NCI-H146 treated with DMSO at 0.1 percent for 48 hours (cell line): ENCODE measurements around the gene TMEM272.

Source experiments
- DNase-seq: peaks from one replicate; lab custom pipeline; 2025; ENCODE audit not compliant: unreplicated experiment; lab: John Stamatoyannopoulos, UW

The TMEM272 gene

DNA sequence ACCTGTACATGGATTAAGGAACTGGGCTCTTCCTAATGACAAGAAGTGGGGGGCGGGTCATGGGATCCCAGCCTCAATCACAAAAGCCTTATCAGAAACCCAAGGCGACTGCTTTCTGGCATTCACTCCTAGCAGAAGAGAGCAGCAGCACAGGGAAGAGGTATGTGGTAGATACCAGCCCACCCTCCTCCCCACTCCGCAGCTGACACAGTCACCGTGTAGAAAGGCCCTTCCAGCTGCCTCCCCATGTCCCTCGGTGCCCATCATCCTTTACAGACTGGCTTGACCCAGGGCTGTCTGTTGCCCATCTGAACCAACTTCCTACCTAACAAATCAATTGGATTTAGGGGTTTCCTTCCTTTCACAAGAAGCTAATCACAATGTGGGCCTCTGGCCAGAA is 37.9 kb downstream of the TMEM272 start:
- no peak for DNase-seq

DNA sequence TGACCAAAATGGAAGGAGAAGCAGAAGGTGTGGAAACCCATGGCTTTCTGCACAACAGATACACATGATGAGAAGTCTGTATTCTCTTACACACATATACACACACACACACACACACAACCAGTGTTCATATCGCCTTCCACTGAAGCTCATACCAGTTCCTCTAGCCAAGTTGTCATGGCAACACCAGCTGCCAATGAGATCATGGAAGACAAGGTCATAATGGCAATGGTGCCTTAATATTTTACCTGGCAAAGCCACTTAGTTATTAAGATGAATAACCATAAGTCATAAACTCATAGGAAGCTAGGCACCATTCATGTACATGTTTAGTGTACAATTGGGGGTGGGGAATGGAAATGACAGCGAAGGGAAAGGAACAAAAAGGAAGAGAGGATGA is 38.4 kb downstream of the TMEM272 start:
- no peak for DNase-seq

DNA sequence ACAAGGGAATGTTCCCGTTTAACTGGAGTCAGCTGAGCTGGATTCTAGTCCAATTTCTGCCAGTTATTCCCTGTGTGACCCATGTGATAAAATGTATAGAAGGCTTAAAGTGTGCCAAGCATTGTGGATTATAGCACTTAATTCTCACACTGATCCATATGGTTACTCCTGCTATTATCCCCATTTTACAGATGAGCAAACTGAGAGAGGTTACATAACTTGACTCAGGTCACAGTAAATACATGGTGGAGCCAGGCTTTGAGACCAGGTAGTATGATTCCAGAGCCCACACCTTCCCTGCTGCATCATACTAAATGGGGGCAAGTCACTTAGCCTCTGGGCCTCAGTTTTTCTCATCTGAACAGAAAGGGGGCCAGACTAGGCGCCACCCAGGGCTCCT is 39.1 kb downstream of the TMEM272 start:
- DNase-seq = no peak

DNA sequence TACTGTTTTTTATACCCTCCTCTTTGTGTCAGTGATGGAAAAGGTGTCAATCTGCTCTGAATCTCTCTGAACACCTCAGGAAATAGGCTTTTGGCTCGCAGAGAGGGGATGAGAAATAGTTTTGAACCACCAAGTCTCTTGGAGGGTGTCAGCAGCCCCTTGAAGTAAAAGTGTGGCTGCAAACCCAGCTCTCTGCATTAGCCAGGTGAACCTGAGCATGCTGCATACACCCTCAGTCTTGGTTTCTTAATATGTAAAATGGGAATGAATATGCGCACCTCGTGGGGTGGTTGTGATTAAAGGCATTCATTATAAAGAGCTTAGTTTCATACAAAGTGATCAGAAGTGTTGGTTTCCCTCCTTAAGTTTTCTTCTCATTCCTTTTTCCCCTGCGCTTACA is 39.7 kb downstream of the TMEM272 start:
- no peak for DNase-seq

DNA sequence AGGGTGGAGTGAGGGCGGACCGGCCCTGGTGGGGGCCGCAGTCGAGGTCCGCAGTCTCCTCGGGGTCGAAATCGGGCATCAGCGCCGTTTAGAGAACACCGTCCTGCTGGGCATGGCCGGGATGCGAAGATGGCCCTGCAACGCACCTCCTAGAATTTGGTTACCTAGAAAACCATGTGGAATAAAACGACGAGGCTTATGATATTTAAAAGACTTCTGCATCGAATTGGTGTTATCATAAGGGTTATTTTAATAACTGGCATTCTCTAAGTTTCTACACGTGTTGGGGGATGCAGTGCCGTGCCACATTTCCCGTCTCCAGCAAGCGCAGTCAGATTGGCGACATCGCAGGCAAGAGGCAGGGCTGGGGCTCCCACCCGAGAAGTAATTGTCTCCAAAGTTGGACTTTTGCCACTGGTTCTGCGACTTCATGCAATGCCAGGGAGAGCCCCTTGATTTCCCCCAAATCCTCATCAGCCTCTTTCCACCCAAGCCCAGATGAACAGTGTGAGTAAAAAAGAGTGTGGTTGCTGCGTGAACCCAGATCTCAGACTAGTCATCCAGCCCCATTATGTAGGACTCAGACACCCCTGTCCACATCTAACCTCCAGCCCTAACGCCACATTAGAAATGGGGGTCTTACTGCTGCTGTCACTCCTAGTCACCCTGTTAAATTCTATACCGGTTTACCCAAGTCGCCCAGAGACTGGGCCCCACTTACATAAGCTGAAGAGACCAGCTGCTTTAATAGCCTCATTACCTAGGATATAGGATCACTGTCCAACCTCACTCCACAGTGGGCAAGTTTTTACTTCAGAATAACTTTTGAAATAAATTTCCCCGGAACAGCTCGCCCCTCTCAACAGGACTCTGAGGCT is 40.4 kb downstream of the TMEM272 start:
- peak; percentile 61 for DNase-seq

DNA sequence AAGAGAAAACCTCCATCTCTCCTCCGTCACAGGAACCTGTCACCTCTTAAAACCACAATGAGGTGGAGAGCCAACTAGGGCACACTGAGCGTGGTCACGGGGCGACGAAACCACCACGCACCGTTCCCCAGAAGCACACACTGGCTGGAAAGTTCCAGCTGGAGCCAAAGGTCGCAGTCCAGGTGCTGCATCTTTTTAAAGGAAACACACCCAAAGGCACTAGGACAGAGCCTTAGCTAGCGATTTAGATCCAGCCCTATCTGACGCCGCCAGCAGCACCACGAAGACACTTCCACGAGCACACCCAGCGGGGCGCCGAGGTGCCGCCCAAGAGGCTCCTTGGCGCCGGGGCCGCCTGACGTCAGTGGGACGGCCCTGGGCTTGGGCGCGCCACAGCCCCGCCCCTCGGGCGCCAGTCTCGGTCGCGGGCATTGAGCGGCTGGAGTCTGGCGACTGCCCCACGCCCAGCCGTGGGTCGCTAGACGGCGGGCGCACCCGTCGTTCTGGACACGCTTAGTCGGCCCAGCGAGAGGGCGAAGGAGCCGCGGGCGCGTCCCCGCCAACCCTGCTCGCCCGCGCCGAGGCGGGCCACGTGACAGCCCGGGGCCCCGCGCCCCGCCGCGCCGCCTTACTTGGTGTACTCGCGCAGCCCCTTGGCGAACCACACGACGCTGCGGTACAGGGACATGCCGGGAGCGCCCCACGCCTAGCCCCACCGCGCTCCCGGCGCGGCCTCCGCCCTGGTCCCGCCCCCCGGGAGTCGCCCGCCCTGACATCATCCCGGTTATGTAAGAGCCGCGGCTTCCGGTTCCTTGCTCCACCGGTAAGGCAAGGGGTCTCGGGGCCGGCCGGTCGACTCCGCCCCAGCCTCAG is 41.3 kb downstream of the TMEM272 start, which contains the start of gene DHRS12:
Gene DHRS12, minus strand, starts transcription at position 742 of the 873 bp plus-strand sequence. CDS start 4,504 bp downstream, outside the sequence.
- peak; percentile 61 for DNase-seq

DNA sequence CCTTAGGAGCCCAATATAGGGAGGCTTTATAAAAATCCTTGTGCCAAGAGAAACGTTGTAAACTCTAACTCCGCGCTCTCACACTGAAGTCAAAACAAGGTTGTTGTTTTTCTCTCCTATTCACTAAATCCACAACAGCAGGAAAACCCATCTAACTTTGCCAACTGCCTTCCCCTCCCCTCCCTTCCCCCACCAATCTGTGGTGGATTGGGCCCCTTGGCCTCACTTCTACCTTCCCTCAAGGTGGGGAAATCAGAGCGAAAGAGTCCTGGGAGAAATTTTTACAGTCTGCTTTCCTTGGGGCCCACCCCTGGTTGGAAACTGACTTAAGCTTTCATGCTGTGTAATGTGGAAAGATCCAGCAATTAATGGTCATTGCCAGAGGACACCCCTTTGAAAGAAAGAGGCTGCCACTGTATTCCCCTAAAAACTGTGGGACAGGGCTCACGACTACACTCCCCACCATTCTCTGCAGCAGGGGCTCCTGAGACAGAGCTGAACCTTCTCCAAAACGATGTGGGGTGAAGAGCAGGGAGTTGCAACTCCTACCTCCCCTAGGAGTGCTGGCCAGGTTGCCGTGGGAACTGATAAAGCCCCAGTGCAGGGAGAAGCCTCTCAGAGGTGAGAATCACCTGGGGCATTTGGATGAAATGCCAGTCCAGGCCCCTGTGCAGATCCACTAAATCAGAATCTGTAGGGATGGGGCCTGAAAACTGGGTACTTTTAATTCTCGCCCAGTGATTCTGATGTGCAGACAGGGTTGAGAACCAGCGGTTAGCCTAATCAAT is 42.2 kb downstream of the TMEM272 start:
- DNase-seq = no peak

DNA sequence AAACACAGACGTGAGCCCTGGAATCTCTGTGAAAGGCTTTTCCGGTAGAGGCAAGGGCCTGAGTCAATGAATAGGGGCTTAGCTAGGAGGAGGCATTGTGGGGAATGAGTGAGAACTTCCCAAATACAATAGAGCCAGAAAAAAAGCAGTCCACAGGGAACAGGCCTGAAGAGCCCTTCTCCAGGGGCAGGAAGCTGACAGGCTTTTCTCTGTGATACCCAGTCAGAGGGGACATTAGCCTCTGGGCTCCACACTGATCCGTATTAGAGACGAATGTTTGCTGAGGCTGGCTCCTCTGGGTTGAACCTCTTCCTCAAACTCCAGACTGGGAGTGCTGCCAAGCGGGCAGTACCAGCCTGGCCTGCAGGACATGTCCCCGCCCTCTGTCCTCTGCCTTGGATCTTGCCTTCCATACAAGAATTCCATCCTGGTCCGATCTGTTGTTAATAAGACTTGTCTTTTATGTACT is 43.3 kb downstream of the TMEM272 start:
- no peak for DNase-seq

DNA sequence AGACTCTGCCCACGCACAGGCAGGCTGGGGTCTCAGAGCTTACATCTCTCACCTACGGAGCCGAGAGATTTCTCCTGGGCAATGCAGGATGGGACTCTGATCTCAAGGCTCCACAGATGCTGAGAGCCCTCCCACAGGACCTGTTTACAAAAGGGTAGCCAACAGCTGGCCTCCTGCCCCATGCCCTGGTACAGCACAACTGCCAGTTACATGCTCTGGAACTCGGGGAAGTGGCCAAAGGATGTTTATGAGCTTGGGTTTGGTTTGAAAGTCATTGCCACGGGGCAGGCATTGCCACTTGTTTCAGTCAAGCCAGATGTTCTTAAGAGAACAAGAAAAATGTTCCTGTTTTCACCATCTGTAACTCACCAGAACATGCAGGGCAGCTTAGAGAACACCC is 44.5 kb downstream of the TMEM272 start:
- no peak for DNase-seq

DNA sequence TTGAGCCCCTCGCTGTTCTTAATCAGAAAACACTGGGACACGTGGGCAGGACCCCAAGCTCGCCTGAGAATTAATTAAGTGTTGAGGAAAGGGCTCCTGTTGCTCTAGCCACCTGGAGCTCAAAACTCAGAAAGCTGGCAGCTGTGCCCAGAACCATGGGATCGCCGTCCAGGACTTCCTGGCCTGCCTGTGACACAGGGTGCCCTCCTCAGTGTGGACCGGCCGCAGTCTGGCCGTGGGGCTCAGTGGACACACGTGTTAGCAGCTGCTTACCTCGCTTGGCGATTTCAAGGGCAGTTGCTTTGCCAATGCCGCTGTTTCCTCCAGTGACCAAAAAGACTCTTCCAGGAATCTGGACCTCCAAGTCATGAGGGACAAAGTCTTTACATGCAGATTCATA is 45.7 kb downstream of the TMEM272 start:
- DNase-seq = no peak

DNA sequence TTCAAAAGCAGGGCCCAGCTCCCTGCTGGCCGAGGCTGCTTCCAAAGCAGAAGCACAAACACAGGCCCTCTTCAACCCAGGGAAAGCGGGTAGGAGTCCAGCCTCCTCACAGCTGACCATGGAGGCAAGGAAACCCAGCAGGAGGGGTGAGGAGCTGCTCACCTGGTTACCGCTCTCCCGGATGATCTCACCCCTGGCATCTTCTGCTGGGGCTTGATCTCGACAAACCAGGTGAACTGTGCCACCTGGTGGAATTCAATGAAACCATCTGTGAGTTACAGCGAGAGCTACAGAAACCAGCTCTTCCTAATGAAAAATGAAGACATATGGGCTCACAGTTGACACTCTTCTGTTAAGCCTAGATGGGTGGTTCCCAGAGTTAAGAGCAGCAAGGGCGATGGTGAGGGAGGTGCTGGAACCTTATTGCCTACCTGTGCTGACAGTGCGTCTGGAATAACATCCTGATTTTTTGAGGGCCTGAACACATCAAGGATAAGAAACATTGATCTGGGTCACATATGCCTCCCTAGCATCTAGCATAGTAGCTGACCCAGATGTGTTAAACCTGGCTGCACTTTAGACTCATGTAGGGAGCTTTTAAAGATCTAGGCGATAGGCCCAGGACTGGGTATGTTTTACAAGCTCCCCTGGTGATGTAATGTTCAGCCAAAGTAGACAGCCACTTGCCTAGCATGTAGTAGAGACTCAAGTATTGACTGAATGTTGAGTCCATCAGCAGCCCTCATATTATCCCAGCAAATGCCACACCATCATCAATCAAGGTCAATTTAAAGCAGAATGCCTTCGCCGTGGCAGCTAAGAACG is 47.1 kb downstream of the TMEM272 start:
- DNase-seq = peak; percentile 68

DNA sequence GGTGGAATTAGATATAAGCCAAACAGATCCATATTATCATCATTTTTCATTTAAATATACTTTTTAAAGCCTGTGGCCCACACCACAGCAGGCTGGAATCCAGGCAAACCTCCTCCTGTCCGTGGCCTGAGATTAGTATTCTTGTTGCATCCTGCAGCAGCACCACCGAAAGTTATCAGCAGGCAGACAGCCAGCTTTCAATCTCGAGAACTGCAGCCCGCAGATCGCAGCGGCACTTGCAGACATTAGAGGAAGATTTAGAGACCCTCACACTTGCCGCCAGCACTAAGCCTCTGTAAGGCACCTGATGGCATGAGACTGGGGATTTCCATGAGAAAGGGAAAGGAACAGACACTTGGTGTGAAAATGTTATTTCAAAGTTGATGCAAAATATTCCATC is 48.4 kb downstream of the TMEM272 start:
- DNase-seq = no peak

DNA sequence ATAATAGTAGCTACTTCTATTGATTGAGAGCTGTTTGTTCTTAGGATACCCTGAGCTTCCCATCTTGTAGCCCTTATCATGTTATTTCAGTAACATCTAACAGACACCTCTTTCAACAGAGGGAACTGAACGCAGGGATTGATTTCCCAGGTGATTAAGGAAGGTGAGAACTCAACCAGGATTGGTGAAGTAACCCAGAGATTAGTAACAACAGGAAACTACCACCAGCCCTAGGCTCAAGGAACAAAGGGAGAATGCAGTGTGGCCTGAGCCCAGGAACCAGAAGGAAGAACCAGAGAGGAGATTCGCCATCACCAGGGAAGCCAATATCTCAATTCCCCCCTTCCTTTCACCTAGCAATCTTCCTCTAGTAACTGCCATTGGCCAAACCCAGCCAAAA is 49.6 kb downstream of the TMEM272 start:
- no peak for DNase-seq

DNA sequence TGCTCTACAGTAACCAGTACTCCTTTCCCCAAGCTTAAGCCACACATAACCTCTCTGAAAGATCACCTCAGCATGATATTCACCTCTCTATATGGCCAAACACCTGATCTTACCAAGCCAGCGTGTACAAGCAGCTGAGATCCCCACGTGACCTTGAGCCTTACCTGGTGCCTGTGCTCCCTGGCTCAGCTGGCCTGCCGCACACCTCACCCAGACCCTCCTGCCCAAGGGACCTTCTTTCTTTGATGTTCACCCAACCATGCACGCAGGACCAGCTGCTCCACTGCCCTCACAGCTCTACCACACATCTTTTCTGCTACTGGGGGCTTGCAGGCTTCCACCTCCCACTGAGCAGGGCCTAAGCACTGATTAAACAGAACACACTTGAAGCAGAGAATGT is 50.0 kb downstream of the TMEM272 start:
- peak; percentile 59 for DNase-seq

DNA sequence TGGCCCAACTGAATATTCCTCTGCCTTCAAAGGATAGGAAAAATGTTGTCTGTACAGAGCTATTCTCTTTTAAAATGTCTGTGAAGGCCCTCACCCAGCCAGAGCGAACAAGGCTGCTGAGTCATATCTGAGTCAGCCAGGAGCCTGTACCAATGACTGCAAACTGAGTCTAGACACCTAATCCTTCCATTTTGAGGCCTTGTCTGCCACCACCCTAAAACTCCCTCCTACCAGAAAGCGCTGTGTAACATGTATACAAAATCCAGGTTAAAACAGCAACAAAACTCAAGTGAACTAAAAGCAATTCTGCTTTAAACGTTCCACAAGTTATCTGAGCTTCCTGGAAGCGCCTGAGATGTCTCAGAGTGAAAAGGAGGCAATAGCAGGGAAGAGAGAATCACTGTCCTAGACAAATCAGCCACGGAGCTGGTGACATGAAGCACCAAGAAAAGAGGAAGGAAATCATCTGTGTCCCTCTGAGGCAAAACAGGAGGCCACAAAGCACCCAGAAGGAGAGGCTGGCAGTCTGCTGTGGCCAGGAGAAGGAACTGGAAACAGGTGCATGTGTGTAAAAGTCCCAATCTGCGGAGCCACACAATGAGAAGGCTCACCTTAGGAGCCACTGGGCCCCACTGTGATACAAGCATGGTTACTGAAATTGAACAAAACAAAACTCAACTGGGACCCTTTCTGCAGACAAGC is 51.3 kb downstream of the TMEM272 start:
- no peak for DNase-seq

DNA sequence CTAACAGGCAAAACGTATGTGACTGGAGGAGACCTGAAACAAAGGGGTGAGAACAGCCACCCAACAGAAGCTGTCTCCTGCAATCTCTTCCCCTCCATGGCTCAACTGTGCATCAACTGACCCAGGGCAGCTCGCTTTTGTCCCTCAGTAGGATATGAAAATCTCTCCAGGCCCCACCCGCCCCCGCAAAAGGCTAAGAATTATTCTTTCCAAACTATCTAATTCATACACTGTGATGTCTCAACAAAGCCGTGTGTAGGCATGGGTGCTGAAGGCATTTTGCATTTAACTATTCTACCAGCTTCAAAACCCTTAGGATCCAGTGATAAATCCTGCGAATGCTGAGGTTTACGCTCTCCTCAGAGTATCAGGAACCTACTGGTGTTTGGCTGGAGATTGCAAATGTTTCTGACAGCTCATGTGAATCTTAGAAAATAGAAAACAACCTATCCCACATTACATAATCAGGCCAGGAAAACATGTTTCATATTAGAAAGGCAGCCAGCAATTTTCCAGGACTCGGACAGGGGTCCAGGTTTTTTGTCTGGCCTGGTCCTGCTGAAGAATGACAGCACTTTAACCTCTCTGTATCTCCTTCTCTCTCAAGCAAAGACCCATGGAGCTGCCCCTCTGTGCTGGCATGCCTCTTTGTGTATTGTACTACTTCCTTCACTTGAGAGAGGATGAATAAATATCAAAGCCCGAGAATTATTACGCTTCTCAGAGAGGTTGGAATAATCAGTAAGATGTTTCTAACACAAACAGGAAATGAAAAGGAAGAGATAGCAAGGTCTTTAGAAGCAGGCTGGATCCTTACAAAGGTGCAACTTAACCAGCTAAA is 58.3 kb downstream of the TMEM272 start:
- DNase-seq = no peak

DNA sequence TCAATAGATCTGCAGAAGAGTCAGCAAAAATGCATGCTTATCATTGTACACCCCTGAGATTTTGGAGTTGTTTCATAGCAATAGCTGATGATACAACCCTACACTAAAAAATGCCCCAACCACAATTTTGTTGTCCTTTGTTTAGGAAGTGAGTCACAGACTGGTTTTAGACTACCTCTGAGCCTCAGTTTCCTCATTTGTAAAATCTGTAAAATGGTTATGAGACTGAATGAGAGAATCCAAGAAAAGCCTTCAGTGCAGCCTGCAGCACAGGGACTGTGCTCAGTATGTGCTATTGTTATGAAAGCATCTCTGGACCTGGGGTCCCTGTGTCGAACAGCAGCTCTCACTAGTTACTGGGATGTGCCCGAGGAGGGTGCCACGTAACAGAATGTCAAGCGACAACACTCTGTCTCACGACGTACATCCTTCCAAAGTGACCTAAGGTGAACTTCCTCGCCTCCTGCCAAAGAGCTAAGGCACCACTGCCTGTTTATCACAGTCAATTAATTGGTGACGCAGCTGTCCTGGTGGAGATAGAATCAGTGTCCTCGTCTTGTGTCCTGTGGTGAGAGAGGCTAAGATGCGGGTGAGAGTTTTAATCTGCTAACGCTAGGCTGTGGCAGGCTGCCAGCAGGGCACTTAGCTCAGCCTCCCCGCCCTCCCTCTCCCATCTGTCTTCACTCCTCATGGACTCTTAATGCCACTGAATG is 59.1 kb downstream of the TMEM272 start:
- peak; percentile 57 for DNase-seq

DNA sequence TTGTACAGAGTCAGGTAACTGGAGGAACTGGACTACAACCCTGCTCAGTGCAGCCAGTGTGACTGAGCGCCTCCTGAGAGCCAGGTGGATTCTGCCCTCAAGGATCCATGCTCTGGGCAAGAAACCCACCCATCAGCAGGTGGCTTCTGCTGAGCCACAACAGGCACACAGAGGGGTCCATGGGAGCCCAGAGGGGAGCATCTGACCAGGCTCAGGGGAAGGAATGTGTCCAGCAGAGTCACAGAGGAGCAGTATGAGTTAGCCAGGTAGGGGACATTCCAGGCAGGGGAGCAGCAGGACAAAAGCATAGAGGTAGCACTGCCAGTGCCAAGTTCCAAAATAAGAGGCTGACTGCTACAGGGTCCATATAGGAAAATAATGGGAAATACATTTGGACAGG is 60.9 kb downstream of the TMEM272 start:
- no peak for DNase-seq
